ES-I3 (cell line): ENCODE data around the gene ATP9B.

ENCODE experiments used
- H3K36me3 ChIP-seq: 2 replicates; pipeline ENCODE4 v1.6.1; 2013; ENCODE audit warnings: mild to moderate bottlenecking, low read length, control low read depth, moderate library complexity; ENCODE audit not compliant: insufficient read depth
- H3K4me1 ChIP-seq: 2 replicates; pipeline ENCODE4 v1.6.1; 2013; ENCODE audit warnings: mild to moderate bottlenecking, control low read depth, low read length; ENCODE audit not compliant: insufficient read depth
- H3K9ac ChIP-seq: 2 replicates; pipeline ENCODE4 v1.6.1; 2013; ENCODE audit warnings: low read depth, mild to moderate bottlenecking, low read length, moderate library complexity
- H3K9me3 ChIP-seq: 2 replicates; pipeline ENCODE4 v1.6.1; 2013; ENCODE audit warnings: mild to moderate bottlenecking, low read length, moderate library complexity; ENCODE audit not compliant: control insufficient read depth, insufficient read depth

ATP9B gene, protein sequence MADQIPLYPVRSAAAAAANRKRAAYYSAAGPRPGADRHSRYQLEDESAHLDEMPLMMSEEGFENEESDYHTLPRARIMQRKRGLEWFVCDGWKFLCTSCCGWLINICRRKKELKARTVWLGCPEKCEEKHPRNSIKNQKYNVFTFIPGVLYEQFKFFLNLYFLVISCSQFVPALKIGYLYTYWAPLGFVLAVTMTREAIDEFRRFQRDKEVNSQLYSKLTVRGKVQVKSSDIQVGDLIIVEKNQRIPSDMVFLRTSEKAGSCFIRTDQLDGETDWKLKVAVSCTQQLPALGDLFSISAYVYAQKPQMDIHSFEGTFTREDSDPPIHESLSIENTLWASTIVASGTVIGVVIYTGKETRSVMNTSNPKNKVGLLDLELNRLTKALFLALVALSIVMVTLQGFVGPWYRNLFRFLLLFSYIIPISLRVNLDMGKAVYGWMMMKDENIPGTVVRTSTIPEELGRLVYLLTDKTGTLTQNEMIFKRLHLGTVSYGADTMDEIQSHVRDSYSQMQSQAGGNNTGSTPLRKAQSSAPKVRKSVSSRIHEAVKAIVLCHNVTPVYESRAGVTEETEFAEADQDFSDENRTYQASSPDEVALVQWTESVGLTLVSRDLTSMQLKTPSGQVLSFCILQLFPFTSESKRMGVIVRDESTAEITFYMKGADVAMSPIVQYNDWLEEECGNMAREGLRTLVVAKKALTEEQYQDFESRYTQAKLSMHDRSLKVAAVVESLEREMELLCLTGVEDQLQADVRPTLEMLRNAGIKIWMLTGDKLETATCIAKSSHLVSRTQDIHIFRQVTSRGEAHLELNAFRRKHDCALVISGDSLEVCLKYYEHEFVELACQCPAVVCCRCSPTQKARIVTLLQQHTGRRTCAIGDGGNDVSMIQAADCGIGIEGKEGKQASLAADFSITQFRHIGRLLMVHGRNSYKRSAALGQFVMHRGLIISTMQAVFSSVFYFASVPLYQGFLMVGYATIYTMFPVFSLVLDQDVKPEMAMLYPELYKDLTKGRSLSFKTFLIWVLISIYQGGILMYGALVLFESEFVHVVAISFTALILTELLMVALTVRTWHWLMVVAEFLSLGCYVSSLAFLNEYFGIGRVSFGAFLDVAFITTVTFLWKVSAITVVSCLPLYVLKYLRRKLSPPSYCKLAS

DNA sequence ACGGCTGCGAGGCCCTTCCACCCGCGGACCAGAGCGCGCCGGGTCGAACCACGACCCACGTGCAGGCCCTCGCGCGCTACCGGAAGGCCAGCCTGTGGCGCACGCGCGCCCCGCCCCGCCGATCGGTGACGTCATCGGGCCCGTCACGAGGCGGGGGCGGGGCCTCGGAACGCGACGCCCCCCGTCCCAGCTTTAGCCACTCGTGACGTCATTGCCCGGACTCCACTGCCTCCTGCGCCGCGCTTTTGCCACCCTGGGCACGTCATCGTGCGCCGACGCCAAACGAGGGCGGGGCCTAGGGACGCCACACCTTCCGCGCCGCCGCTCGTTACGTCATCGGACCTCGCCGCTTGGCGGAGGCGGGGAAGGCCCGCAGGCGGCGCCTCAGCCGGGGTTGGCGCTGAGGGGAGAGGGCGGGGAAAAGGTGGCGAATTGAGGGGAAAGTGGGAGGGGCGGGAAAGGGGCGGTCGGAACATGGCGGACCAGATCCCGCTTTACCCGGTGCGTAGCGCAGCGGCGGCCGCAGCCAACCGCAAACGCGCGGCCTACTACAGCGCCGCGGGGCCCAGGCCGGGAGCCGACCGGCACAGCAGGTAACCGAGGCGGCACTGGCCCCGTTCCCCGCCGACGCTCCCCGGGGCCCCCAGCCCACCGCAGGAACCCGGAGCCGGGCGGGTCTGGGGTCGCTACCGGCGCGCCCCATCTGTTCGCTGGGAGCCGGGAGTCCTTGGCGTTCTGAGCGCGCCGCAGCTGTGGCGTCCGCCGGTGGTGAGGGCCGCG is at the start of gene ATP9B:
Gene ATP9B, plus strand, starts transcription at position 458 of the 780 bp plus-strand sequence. Its CDS starts 17 bp downstream, at position 475.
- Histone ChIP-seq H3K9me3 (peaks cover 11% of the 10 kb centered on the region), H3K36me3 (no peaks in the 10 kb centered on the region), H3K4me1 (no peaks in the 10 kb centered on the region; the same call in 1 of the 2 replicates), H3K9ac (peak within 1 kb of the TSS; percentile 95)

DNA sequence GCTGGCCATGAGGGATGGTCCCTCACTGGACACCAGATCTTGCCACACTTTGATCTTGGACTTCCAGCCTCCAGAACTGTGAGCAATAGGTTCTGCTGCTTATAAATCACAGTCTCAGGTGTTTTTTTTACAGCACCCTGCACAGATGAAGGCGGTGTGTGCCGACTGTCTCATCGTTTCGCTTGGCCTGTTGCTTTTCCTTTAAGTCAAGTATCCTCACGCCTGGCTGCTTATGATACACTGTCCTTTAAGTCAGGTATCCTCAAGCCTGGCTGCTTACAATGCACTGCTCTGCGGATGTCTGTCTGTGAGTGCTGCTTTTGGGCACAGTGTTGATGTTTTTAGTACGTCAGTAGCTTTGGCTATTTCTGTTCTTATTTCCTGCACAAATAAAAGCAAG is 49.3 kb upstream of the ATP9B start:
- H3K9ac ChIP-seq: no peak overlapping the region
- peaks cover 7% of the 10 kb centered on the region; the same call in 1 of the 2 replicates for H3K9me3 ChIP-seq
- no peaks in the 10 kb centered on the region for H3K36me3 ChIP-seq
- no peaks in the 10 kb centered on the region for H3K4me1 ChIP-seq

DNA sequence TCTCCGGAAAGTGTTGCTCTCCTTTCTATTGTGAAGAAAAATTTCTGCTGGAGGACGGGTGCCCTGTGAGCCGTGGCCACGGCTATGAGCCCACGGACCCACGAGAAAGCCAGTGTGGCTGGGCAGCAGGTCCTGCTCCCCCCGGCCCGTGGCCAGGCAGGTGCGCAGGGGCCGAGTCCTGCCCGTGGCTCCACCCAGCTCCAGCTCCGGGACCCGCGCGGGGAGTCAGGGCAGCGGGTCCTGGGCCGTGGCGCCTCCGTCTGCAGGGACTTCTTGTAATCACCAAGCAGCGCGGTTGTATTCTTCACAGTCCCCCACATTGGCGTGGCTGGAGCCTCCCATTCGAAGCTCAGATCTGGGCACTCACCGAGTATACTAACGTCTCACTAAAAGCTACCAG is 46.6 kb upstream of the ATP9B start:
- peaks cover 7% of the 10 kb centered on the region; the same call in 1 of the 2 replicates for H3K9me3 ChIP-seq
- H3K36me3 ChIP-seq: no peaks in the 10 kb centered on the region
- H3K9ac ChIP-seq: no peak overlapping the region
- no peaks in the 10 kb centered on the region for H3K4me1 ChIP-seq

DNA sequence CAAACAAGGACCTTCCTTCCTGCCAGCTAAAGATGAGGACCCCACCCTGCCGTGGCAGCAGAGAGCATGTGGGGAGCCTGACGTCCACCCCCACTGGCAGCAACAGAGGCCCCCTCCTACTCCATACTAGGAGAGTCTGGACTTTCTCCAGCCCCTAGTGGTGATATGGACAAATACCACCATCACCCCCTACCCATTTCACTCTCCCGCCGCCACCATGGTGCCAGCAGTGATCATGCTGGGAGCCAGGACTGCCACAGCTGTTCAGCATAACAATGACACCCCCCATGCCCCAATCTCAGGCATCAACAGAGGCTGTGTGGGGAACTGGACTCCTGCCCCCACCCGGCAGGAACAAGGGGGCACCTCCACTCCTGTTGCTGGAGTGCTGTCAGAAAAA is 42.7 kb upstream of the ATP9B start:
- H3K9ac ChIP-seq: no peak overlapping the region
- peaks cover 7% of the 10 kb centered on the region; the same call in 1 of the 2 replicates for H3K9me3 ChIP-seq
- H3K4me1 ChIP-seq: no peaks in the 10 kb centered on the region
- H3K36me3 ChIP-seq: no peaks in the 10 kb centered on the region

DNA sequence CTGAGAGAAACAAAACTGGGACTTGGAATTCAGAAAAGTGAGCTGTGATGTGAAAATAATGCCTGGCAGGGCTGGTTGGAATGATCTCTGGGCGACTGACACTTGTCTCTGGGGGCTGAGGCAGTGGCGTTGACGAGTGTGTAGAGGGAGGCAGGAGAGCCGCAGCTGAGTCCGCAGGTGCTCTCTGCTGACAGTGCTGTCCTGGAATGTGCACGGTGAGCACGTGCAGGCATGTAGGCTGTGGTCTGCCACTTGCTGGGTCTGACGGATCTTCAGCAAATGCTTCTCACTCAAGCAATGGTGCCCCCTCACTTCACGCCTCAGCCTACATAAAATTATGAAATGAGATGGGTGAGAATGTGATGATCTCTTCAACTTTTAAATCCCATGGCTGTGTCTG is 38.5 kb upstream of the ATP9B start:
- Histone ChIP-seq H3K9me3 (no peaks in the 10 kb centered on the region), H3K9ac (no peak overlapping the region), H3K4me1 (no peaks in the 10 kb centered on the region), H3K36me3 (no peaks in the 10 kb centered on the region)

DNA sequence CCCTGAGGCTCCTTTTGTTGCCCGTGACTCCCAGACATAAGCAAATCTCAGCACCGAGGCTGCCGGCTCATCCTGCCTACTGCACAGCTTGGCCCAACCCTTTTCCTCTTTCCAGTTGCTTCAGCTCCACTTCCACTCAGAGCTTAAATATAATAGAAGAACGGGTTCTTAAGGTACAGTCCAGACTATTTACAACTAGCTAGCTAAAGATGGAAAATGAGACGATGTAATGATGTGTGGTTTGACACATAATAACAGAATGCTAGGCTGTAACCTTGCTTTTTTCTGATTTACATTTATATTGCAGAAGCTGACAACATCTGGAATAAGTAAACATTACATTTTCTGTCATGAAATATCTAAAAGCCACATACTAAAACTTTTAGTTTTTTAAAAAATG is 26.9 kb upstream of the ATP9B start:
- Histone ChIP-seq H3K9me3 (no peaks in the 10 kb centered on the region), H3K9ac (no peak overlapping the region), H3K4me1 (no peaks in the 10 kb centered on the region), H3K36me3 (no peaks in the 10 kb centered on the region)

DNA sequence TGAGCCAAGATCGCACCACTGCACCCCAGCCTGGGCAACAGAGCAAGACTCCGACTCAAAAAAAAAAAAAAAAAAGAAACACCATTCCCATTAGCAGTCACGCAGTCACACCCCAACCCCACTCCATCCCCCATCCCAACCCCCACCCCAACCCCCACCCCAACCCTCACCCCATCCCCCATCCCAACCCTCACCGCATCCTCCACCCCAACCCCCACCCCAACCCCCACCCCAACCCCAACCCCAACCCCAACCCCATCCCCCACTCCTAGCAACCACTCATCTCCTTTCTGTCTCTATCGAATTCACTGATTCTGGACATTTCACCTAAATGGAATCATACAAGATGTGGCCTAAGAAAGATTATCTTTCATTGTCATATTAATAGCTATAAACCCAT is 25.9 kb upstream of the ATP9B start:
- no peaks in the 10 kb centered on the region for H3K4me1 ChIP-seq
- no peak overlapping the region for H3K9ac ChIP-seq
- H3K9me3 ChIP-seq: no peaks in the 10 kb centered on the region

DNA sequence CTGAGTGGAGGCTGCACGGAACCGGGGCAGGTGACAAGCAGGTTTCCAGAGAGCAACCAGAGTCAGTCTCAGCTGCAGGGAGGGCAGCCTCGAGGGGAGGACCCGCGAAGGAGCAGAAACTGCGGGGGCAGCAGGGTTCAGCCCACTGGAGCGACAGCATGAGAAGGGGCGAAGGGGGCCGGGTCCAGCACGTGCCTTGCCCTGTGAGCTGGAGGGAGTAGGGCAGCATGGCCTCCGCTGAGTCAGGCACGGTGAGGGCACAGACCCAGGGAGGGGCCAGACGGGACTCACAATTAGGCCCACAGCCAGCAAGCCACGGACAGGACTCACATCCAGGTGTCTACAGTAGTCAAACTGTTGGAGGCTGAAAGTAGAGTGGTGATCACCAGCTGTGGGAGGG is 22.7 kb upstream of the ATP9B start:
- no peak overlapping the region for H3K9ac ChIP-seq
- no peaks in the 10 kb centered on the region for H3K36me3 ChIP-seq

More for the DNA sequence above, 25.9 kb upstream of the ATP9B start:
- no peaks in the 10 kb centered on the region for H3K36me3 ChIP-seq

DNA sequence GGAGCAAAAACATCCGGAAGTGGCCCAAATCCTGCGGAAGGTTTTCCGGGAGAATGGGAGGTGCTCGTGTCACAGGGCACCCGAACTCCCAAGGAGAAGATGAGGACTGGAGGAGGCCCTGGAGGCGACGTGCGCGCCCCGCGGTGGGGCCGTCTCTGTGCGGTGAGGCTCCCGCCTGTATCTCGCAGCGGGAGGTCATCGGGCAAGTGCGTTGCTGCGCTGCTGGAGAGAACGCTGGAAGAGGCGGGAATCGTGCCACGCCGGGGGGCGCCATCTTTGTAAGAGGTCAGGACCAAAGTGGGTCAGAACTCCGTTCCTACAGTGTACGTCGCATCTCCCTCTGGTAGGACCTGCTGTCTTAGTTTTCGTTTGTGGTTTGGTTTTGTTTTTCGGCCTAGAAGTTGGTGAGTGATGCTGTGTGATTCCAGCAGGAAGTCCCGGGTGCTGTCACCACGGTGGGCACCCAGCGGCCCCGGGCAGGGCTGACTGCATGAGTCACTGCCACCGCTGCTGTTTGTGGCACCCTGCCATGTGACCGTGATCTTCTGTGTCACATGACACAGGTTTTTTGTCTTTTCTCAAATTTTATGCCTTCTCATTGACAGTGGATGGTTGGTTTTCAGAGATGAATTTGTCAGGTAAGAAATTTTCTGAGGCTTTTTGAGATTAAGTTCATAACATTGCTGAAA is 21.5 kb upstream of the ATP9B start:
- H3K4me1 ChIP-seq: no peaks in the 10 kb centered on the region
- no peak overlapping the region for H3K9ac ChIP-seq
- no peaks in the 10 kb centered on the region for H3K36me3 ChIP-seq
- no peaks in the 10 kb centered on the region for H3K9me3 ChIP-seq

More for the DNA sequence above, 22.7 kb upstream of the ATP9B start:
- no peaks in the 10 kb centered on the region for H3K4me1 ChIP-seq
- H3K9me3 ChIP-seq: no peaks in the 10 kb centered on the region

DNA sequence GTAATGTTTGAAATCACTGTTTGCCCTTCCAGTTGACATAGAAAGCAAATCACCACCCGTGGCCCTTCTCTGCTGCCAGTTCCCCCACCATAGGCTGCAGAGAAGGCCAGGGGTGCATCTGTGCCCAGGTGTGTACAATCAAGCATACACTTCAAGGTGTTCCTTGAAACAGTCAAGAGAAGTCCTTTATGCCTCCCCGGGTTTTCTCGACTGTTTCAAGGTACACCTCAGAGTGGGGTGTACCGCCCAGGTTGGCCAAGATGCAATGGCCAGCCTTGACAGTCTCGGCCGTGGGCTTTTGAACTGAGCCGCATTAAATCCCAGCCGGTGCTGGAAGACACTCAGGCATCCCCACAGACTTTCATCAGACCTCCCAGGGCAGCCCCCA is 21.0 kb upstream of the ATP9B start:
- Histone ChIP-seq H3K36me3 (no peaks in the 10 kb centered on the region), H3K9me3 (no peaks in the 10 kb centered on the region), H3K9ac (no peak overlapping the region)

DNA sequence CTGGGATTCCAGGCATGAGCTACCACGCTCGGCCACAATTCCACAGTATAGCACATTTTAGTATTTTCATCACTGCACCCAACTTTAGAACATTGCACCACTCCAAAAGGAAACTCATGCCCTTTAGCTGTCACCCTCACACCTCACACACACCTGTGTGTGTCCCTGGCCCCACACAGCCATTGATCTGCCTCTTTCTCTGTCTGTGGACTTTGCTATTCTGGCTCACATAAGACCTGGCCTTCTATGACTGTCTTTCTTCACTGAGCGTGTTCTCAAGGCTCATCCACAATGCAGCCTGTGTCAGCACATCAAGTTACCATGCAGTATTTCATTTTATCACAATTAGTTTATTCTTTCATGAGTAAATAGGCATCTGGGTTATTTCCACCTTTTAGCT is 19.7 kb upstream of the ATP9B start:
- H3K9ac ChIP-seq: no peak overlapping the region
- no peaks in the 10 kb centered on the region for H3K36me3 ChIP-seq
- no peaks in the 10 kb centered on the region for H3K4me1 ChIP-seq
- H3K9me3 ChIP-seq: no peaks in the 10 kb centered on the region

More for the DNA sequence above, 21.0 kb upstream of the ATP9B start:
- no peaks in the 10 kb centered on the region for H3K4me1 ChIP-seq

DNA sequence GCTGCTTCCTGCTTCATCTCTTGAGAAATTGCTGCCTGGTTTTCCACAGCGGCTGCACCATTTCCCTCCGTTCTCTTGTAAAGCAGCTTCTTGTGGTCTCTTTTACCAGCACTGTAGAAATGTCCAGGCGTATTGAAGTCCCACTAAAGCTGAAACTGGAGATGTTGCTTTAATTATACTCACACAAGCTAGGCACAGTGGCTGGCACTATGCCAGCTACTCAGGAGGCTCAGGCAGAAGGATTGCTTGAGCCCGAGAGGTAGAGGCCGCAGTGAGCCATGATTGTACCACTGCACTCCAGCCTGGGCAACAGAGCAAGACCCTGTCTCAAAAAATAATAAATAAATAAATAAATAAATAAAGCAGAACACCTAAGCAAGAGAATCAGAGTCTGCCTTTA is 19.2 kb upstream of the ATP9B start:
- H3K4me1 ChIP-seq: no peaks in the 10 kb centered on the region
- no peaks in the 10 kb centered on the region for H3K9me3 ChIP-seq
- no peaks in the 10 kb centered on the region for H3K36me3 ChIP-seq
- H3K9ac ChIP-seq: no peak overlapping the region

DNA sequence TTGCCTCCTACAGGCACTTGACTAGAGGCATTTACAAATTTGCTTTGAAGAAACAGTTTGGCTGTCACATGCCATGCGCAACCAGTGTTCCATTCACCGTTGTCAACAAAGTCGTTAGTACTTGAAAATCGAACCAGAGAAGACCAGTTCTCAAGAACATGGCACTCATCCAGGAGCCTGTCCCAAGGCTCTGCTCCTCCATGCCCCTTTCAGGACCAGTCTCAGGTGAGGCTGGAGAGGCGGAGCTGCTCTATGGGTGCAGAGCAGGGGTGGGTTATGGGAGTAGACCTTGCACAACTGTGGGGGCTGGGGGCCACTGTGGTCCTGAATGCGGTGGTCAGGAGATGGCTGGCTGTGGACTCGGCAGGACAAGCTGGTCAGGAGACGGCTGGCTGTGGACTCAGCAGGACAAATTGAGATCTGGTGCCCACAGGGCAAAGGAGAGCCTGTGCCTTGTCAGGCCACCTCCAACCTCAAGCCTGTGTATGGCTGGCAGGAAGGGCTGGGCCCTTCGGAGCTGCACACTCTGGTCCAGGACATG is 12.3 kb upstream of the ATP9B start:
- no peak overlapping the region for H3K9ac ChIP-seq
- H3K4me1 ChIP-seq: no peaks in the 10 kb centered on the region
- H3K36me3 ChIP-seq: no peaks in the 10 kb centered on the region
- 0 out of 2 replicates have a peak, but pooled peaks cover 5% of the 10 kb centered on the region for H3K9me3 ChIP-seq
